PC-9 (cell line): ENCODE measurements around the gene NLGN1. TPM values are rescaled to one million over a fixed set of nuclear protein-coding genes. Genes with fewer than 3 reads are reported as not detected.

Source experiments
- BruUV-seq: library from RNA; stranded (reverse); fragments of 400-500 nt; replicated peaks from 2 replicates; lab custom pipeline; 2021; lab: Mats Ljungman, UMichigan
- CTCF ChIA-PET: fragments of 300-600 bp; sonication (Branson Sonifier 250); formaldehyde crosslinking; loops from one replicate; lab custom pipeline; 2022; ENCODE audit warnings: antibody characterized with exemption; lab: Charles Lee
- POLR2A ChIA-PET: fragments of 300-600 bp; sonication (Branson Sonifier 250); formaldehyde crosslinking; loops from one replicate; lab custom pipeline; 2022; ENCODE audit warnings: antibody characterized with exemption; ENCODE audit not compliant: unreplicated experiment; lab: Charles Lee
- DNase-seq, 2 experiments: peaks; one replicate each; pipeline versions ENCODE4 v3.0.0 to v3.0.0-alpha.2; 2015 to 2022; ENCODE audit warnings: mixed read lengths in 1 of 2
- H2AFZ ChIP-seq: fragments of 200-600 bp; sonication (generic); 2 replicates; pipeline ENCODE4 v1.8.1; 2017; ENCODE audit warnings: antibody characterized with exemption
- H3F3A ChIP-seq: fragments of 200-600 bp; sonication (generic); 2 replicates; pipeline ENCODE4 v1.8.1; 2017; ENCODE audit warnings: antibody characterized with exemption, mild to moderate bottlenecking, low read depth; ENCODE audit not compliant: insufficient read depth
- H3K27ac ChIP-seq: fragments of 200-600 bp; sonication (generic); 2 replicates; pipeline ENCODE4 v1.6.1; 2016; ENCODE audit warnings: mixed run types
- H3K27me3 ChIP-seq: fragments of 200-600 bp; sonication (generic); 2 replicates; pipeline ENCODE4 v1.6.1; 2016; ENCODE audit warnings: low read depth, mixed run types; ENCODE audit not compliant: insufficient read depth
- H3K36me3 ChIP-seq: fragments of 200-600 bp; sonication (generic); 2 replicates; pipeline ENCODE4 v1.6.1; 2016; ENCODE audit warnings: low read depth, mixed run types
- H3K4me1 ChIP-seq: fragments of 200-600 bp; sonication (generic); replicated peaks from 2 replicates; pipeline ENCODE4 v1.6.1; 2016; ENCODE audit warnings: mixed run types; ENCODE audit not compliant: insufficient read depth
- H3K4me2 ChIP-seq: fragments of 200-600 bp; sonication (generic); 2 replicates; pipeline ENCODE4 v1.6.1; 2017; ENCODE audit warnings: mixed run types
- H3K4me3 ChIP-seq: fragments of 200-600 bp; sonication (generic); 2 replicates; pipeline ENCODE4 v1.6.1; 2016; ENCODE audit warnings: mixed run types
- H3K79me2 ChIP-seq: fragments of 200-600 bp; sonication (generic); 2 replicates; pipeline ENCODE4 v1.6.1; 2017; ENCODE audit warnings: low read depth, mixed run types
- H3K9me2 ChIP-seq: fragments of 200-600 bp; sonication (generic); 2 replicates; pipeline ENCODE4 v1.8.1; 2017; ENCODE audit warnings: mild to moderate bottlenecking; ENCODE audit not compliant: insufficient read depth
- H3K9me3 ChIP-seq: fragments of 200-600 bp; sonication (generic); 2 replicates; pipeline ENCODE4 v1.8.1; 2016; ENCODE audit warnings: low read depth; ENCODE audit not compliant: insufficient read depth
- H4K20me1 ChIP-seq: fragments of 200-600 bp; sonication (generic); 2 replicates; pipeline ENCODE4 v1.8.1; 2017; ENCODE audit not compliant: insufficient read depth
- CTCF ChIP-seq: fragments of 200-600 bp; sonication (generic); conservative IDR thresholded peaks from 2 replicates; pipeline ENCODE4 v1.6.1; 2017; ENCODE audit warnings: mixed run types, antibody characterized with exemption, mild to moderate bottlenecking, moderate library complexity
- EZH2 ChIP-seq: fragments of 200-600 bp; sonication (generic); IDR thresholded peaks from 2 replicates; pipeline ENCODE4 v1.8.0; 2017; ENCODE audit warnings: antibody characterized with exemption, low read depth
- intact Hi-C: fragments of 100-400 bp; cut with micrococcal nuclease; formaldehyde crosslinking; loops from one replicate; pipeline ENCODE4 v1.10.0; 2022; ENCODE audit not compliant: unreplicated experiment
- total RNA-seq: library from RNA; stranded (reverse); gene quantifications from 2 replicates; pipeline ENCODE4 v1.2.3, GENCODE V29; 2021

The NLGN1 gene
- total RNA-seq, 1 experiment from 2014 or later: 1.4 TPM

GRCh38 chr3:174321548-174321947 is 924.0 kb downstream of the NLGN1 start:
- BruUV-seq: no TSS peak
- no peaks in the 10 kb centered on the region for H3K79me2 ChIP-seq

GRCh38 chr3:174322789-174323188 is 925.2 kb downstream of the NLGN1 start:
- Histone ChIP-seq H3K4me2 (no peak overlapping the region), H3F3A (no peaks in the 10 kb centered on the region), H3K79me2 (no peaks in the 10 kb centered on the region), H3K36me3 (no peaks in the 10 kb centered on the region), H3K9me3 (no peaks in the 10 kb centered on the region), H3K9me2 (no peaks in the 10 kb centered on the region), H3K4me3 (no peak overlapping the region), H2AFZ (no peak overlapping the region), H3K4me1 (no peaks in the 10 kb centered on the region), H4K20me1 (no peaks in the 10 kb centered on the region), H3K27me3 (no peaks in the 10 kb centered on the region), H3K27ac (no peak overlapping the region)
- POLR2A ChIA-PET: no interaction called here
- no peak for DNase-seq
- TF ChIP-seq EZH2 (no peak), CTCF (no peak)
- intact Hi-C loops: no loop called here
- no TSS peak for BruUV-seq
- CTCF ChIA-PET: no interaction called here

More at GRCh38 chr3:174321548-174321947, 924.0 kb downstream of the NLGN1 start:
- no peaks in the 10 kb centered on the region for H3K9me3 ChIP-seq
- H3F3A ChIP-seq: no peaks in the 10 kb centered on the region
- intact Hi-C loops: no loop called here
- H3K27me3 ChIP-seq: no peaks in the 10 kb centered on the region
- no peaks in the 10 kb centered on the region for H4K20me1 ChIP-seq
- no peak overlapping the region for H3K4me2 ChIP-seq
- no peaks in the 10 kb centered on the region for H3K9me2 ChIP-seq
- H3K27ac ChIP-seq: no peak overlapping the region
- H3K4me1 ChIP-seq: no peaks in the 10 kb centered on the region
- H3K4me3 ChIP-seq: no peak overlapping the region
- no peaks in the 10 kb centered on the region for H3K36me3 ChIP-seq
- ChIA-PET POLR2A (no interaction called here), CTCF (interaction anchor here (0.6 kb wide), 1 partner anchor 8 kb away, joined by 5 read pairs; no protein-coding TSS in a partner anchor)
- no peak for DNase-seq
- no peak overlapping the region for H2AFZ ChIP-seq
- TF ChIP-seq CTCF: no peak
- no peak for TF ChIP-seq EZH2

- H3K4me1 ChIP-seq: no peaks in the 10 kb centered on the region
- no peak for DNase-seq
- H3K9me2 ChIP-seq: no peaks in the 10 kb centered on the region
- no peaks in the 10 kb centered on the region for H3K9me3 ChIP-seq
- ChIA-PET POLR2A (no interaction called here), CTCF (no interaction called here)
- no peak overlapping the region for H3K27ac ChIP-seq
- no peak for TF ChIP-seq CTCF
- no peaks in the 10 kb centered on the region for H4K20me1 ChIP-seq
- H3K4me3 ChIP-seq: no peak overlapping the region
- no peaks in the 10 kb centered on the region for H3K36me3 ChIP-seq
- intact Hi-C loops: no loop called here
- no TSS peak for BruUV-seq
- no peaks in the 10 kb centered on the region for H3K79me2 ChIP-seq
- no peak overlapping the region for H2AFZ ChIP-seq
- H3K27me3 ChIP-seq: no peaks in the 10 kb centered on the region
- no peaks in the 10 kb centered on the region for H3F3A ChIP-seq
- H3K4me2 ChIP-seq: no peak overlapping the region
Observed at GRCh38 chr3:174325171-174325570, 927.6 kb downstream of the NLGN1 start.
